ENCODE results near the gene HRCT1. TPM values are rescaled to one million over a fixed set of nuclear protein-coding genes. Genes with fewer than 3 reads are reported as not detected.
A peak's percentile ranks its signal among the peaks of the same experiment; 100 is the strongest.
"Not testable (repeated sequence)": the region's sequence is repeated elsewhere in the genome, so short reads cannot be mapped to it uniquely, and the experiment has no call there.

The HRCT1 gene
- total RNA-seq, 2 experiments from 2014 or later, result not detected

DNA sequence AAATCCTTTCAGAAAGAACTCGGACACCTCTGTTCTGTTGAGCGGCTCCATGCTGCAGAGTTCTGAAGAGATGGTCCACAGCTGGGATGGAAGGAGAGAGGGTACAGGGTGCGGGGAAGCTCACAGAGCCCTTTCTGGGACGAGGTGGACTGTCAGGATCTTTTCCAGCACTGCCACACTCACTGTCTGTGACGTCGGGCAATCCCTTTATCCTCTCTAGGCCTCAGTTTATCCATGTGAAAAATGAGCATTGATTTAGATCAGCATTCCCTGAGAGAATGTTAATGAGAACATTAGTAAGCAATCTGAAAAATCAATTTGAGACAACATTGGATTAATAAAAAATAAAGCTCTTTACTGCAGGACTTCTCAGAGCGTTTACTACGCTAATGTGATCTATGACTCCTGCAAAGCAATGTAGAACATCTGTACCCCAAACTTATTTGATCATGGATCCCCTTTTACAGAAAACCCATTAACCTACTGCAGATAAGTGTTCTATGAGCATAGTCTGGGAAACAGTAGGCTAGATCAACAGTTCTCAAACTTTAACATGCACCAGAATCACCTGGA, 35.6 kb upstream of the HRCT1 start, which contains the start of gene OR13J1:
TSS of gene OR13J1 (minus strand) at position 51 of the 573 bp plus-strand sequence. CDS start at position 51, 0 bp downstream.
- no peak within 1 kb of the TSS for H3K4me3 Mint-ChIP-seq

DNA sequence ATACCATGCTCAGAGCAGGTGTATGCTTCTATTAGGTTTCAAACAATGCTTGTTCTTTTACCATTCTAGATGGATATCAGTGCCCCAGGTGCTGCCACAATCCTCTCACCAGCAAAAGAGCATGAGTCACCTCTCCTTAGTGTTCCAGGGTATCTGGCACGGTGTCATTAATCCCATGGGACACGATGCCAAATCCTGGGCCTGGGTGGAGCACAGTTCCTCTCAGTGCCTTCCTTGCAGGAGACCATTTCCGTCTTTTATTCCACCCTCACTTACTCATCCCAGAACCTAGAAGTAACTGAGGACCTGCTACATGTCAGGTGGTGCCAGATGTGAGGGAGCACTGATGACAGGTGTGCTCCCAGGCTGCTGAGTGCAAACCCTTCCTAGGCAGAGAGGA, 34.5 kb upstream of the HRCT1 start:
- DNase-seq, result no peak
- Mint-ChIP-seq H3K4me3 (no peak overlapping the region), H3K4me1 (peaks cover 4% of the 10 kb centered on the region), H3K9me3 (peaks cover under 1% of the 10 kb centered on the region), H3K27ac (no peak overlapping the region), H3K36me3 (no peaks in the 10 kb centered on the region), H3K27me3 (peaks cover 13% of the 10 kb centered on the region)
- no peak for ATAC-seq (ENCODE audit: low read depth)
- POLR2A ChIA-PET, result no interaction called here

More for the DNA sequence above, 35.6 kb upstream of the HRCT1 start, which contains the start of gene OR13J1:
- DNase-seq (no peak), ATAC-seq (ENCODE audit: low read depth) (no peak)
- H3K27me3 Mint-ChIP-seq, result peaks cover 10% of the 10 kb centered on the region
- H3K9me3 Mint-ChIP-seq, result no peaks in the 10 kb centered on the region
- H3K36me3 Mint-ChIP-seq, result no peaks in the 10 kb centered on the region
- POLR2A ChIA-PET, result no interaction called here
- H3K4me1 Mint-ChIP-seq, result peaks cover 4% of the 10 kb centered on the region
- H3K27ac Mint-ChIP-seq, result peak within 1 kb of the TSS; percentile 54

DNA sequence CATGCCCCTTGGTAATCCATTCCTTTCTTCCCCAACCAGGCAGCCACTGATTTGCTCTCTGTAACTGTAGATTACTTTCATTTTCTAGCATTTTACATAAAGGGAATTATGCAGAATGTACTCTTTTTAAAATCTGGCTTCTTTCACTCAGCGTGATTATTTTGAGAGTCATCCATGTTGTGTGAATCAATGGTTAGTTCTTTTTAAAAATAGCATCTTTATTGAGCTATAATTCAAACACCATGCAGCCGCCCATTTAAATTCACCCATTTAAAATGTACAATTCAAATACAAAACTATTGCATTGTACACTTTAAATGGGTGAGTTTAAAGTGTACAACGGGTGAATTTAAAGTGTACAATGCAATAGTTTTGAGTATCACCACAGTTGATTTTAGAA, 33.5 kb upstream of the HRCT1 start:
- Mint-ChIP-seq H3K36me3 (peaks cover 3% of the 10 kb centered on the region), H3K27me3 (peaks cover 21% of the 10 kb centered on the region), H3K27ac (no peak overlapping the region), H3K9me3 (peaks cover 7% of the 10 kb centered on the region), H3K4me1 (peaks cover 4% of the 10 kb centered on the region), H3K4me3 (no peak overlapping the region)
- ATAC-seq (ENCODE audit: low read depth), result no peak
- POLR2A ChIA-PET, result no interaction called here
- no peak for DNase-seq

GRCh38 chr9:35882263-35882848, 23.6 kb upstream of the HRCT1 start:
- POLR2A ChIA-PET, result interaction anchor here (1.1 to 1.2 kb wide), 2 partner anchors 56 to 92 kb away, joined by 3 to 6 read pairs; no protein-coding TSS in a partner anchor
- peak; percentile 71 for ATAC-seq (ENCODE audit: low read depth)
- peaks cover 6% of the 10 kb centered on the region for H3K9me3 Mint-ChIP-seq

GRCh38 chr9:35882996-35883395, 23.0 kb upstream of the HRCT1 start:
- H3K27me3 Mint-ChIP-seq, result peaks cover 41% of the 10 kb centered on the region
- DNase-seq (no peak), ATAC-seq (ENCODE audit: low read depth) (no peak)
- POLR2A ChIA-PET, result no interaction called here
- no peak overlapping the region for H3K4me3 Mint-ChIP-seq
- H3K9me3 Mint-ChIP-seq, result no peaks in the 10 kb centered on the region
- H3K27ac Mint-ChIP-seq, result no peak overlapping the region
- H3K4me1 Mint-ChIP-seq, result no peaks in the 10 kb centered on the region
- H3K36me3 Mint-ChIP-seq, result no peaks in the 10 kb centered on the region

More at GRCh38 chr9:35882263-35882848, 23.6 kb upstream of the HRCT1 start:
- H3K27me3 Mint-ChIP-seq, result peaks cover 46% of the 10 kb centered on the region
- no peaks in the 10 kb centered on the region for H3K4me1 Mint-ChIP-seq
- H3K4me3 Mint-ChIP-seq, result no peak overlapping the region
- peaks cover 3% of the 10 kb centered on the region for H3K36me3 Mint-ChIP-seq
- peak; percentile 82 for DNase-seq
- H3K27ac Mint-ChIP-seq, result no peak overlapping the region

- H3K27me3 Mint-ChIP-seq, result peaks cover 39% of the 10 kb centered on the region
- POLR2A ChIA-PET; H3K36me3 Mint-ChIP-seq; H3K27ac Mint-ChIP-seq; ATAC-seq (ENCODE audit: low read depth); H3K9me3 Mint-ChIP-seq; H3K4me3 Mint-ChIP-seq; DNase-seq; H3K4me1 Mint-ChIP-seq: not testable (repeated sequence)
These were observed 21.1 kb upstream of the HRCT1 start for GRCh38 chr9:35884908-35885307.

GRCh38 chr9:35891646-35892045, 14.4 kb upstream of the HRCT1 start:
- Mint-ChIP-seq H3K4me1 (no peaks in the 10 kb centered on the region), H3K27ac (no peak overlapping the region), H3K9me3 (no peaks in the 10 kb centered on the region), H3K27me3 (peaks cover 42% of the 10 kb centered on the region), H3K36me3 (no peaks in the 10 kb centered on the region), H3K4me3 (no peak overlapping the region)
- POLR2A ChIA-PET, result no interaction called here
- ATAC-seq (ENCODE audit: low read depth) (no peak), DNase-seq (no peak)

GRCh38 chr9:35892051-35892450, 14.0 kb upstream of the HRCT1 start:
- Mint-ChIP-seq H3K4me3 (no peak overlapping the region), H3K27ac (no peak overlapping the region), H3K36me3 (no peaks in the 10 kb centered on the region), H3K27me3 (peaks cover 38% of the 10 kb centered on the region), H3K4me1 (no peaks in the 10 kb centered on the region), H3K9me3 (no peaks in the 10 kb centered on the region)
- POLR2A ChIA-PET, result no interaction called here
- ATAC-seq (ENCODE audit: low read depth) (no peak), DNase-seq (no peak)

DNA sequence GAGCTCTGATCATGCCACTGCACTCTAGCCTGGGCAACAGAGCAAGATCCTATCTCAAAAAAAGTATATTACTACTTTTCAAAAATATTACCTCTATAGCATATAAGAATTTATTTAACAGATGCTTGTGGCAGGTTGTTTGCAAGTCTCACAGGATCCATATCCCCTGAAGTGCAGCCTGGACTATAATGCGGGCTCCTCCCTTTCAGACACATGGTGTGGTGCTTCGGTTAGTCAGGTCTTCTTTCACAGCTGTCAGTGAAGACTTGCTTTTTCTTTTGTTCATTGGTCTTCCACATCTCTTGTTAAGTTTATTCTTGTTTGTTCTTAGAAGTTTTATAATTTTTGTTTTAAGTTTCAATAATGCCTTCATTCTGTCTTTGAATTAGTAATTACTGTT, 9.4 kb upstream of the HRCT1 start:
- Mint-ChIP-seq H3K4me3 (no peak overlapping the region), H3K36me3 (no peaks in the 10 kb centered on the region), H3K27ac (no peak overlapping the region), H3K4me1 (no peaks in the 10 kb centered on the region), H3K27me3 (peaks cover 37% of the 10 kb centered on the region), H3K9me3 (no peaks in the 10 kb centered on the region)
- no peak for DNase-seq
- ATAC-seq (ENCODE audit: low read depth), result no peak
- POLR2A ChIA-PET, result no interaction called here

GRCh38 chr9:35897376-35898099, 8.5 kb upstream of the HRCT1 start:
- POLR2A ChIA-PET; ATAC-seq (ENCODE audit: low read depth); H3K27ac Mint-ChIP-seq; H3K9me3 Mint-ChIP-seq; H3K4me1 Mint-ChIP-seq; DNase-seq; H3K36me3 Mint-ChIP-seq; H3K4me3 Mint-ChIP-seq: not testable (repeated sequence)
- peaks cover 35% of the 10 kb centered on the region for H3K27me3 Mint-ChIP-seq

DNA sequence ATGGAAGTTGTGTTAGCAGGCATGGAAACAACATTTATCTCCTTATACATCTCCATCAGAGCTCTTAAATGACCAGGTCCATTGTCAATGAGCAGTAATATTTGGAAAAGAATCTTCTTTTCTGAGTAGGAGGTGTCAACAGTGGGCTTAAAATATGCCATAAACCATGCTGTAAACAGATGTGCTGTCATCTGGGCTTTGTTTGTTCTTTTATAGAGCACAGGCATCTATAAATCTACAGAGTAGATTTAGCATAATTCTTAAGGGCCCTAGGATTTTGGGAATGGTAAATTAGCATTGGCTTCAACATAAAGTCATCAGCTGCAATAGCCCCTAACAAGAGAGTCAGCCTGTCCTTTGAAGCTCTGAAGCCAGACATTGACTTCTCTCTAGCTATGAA, 7.7 kb upstream of the HRCT1 start:
- Mint-ChIP-seq H3K4me1 (peaks cover 1% of the 10 kb centered on the region), H3K27ac (no peak overlapping the region), H3K4me3 (no peak overlapping the region), H3K9me3 (no peaks in the 10 kb centered on the region), H3K27me3 (peaks cover 30% of the 10 kb centered on the region), H3K36me3 (no peaks in the 10 kb centered on the region)
- POLR2A ChIA-PET, result no interaction called here
- DNase-seq, result no peak
- ATAC-seq (ENCODE audit: low read depth), result no peak

GRCh38 chr9:35899021-35899420, 7.0 kb upstream of the HRCT1 start:
- Mint-ChIP-seq H3K27ac (no peak overlapping the region), H3K27me3 (peaks cover 28% of the 10 kb centered on the region), H3K4me1 (peaks cover 1% of the 10 kb centered on the region), H3K9me3 (no peaks in the 10 kb centered on the region), H3K36me3 (no peaks in the 10 kb centered on the region), H3K4me3 (no peak overlapping the region)
- POLR2A ChIA-PET, result no interaction called here
- no peak for ATAC-seq (ENCODE audit: low read depth)
- DNase-seq, result no peak

GRCh38 chr9:35903049-35903448, 3.0 kb upstream of the HRCT1 start:
- DNase-seq, result no peak
- POLR2A ChIA-PET, result interaction anchor here (0.6 to 0.9 kb wide), 3 partner anchors 27 to 134 kb away, joined by 3 read pairs; no protein-coding TSS in a partner anchor
- no peaks in the 10 kb centered on the region for H3K36me3 Mint-ChIP-seq
- H3K4me1 Mint-ChIP-seq, result peaks cover 4% of the 10 kb centered on the region
- H3K9me3 Mint-ChIP-seq, result no peaks in the 10 kb centered on the region
- H3K27me3 Mint-ChIP-seq, result peaks cover 13% of the 10 kb centered on the region
- ATAC-seq (ENCODE audit: low read depth), result peak; percentile 71
- H3K4me3 Mint-ChIP-seq, result no peak overlapping the region
- no peak overlapping the region for H3K27ac Mint-ChIP-seq

- no peaks in the 10 kb centered on the region for H3K9me3 Mint-ChIP-seq
- ATAC-seq (ENCODE audit: low read depth), result no peak
- peaks cover 7% of the 10 kb centered on the region for H3K27me3 Mint-ChIP-seq
These were observed 1.7 kb upstream of the HRCT1 start for GRCh38 chr9:35904338-35904737.

More at GRCh38 chr9:35904338-35904737, 1.7 kb upstream of the HRCT1 start:
- H3K4me3 Mint-ChIP-seq, result no peak overlapping the region
- no peak for DNase-seq
- POLR2A ChIA-PET, result no interaction called here
- no peak overlapping the region for H3K27ac Mint-ChIP-seq
- H3K36me3 Mint-ChIP-seq, result no peaks in the 10 kb centered on the region
- H3K4me1 Mint-ChIP-seq, result peaks cover 8% of the 10 kb centered on the region

Data from activated naive CD8-positive, alpha-beta T cell treated with anti-CD3 and anti-CD28 coated beads, Interleukin-2, amount 10 ng/mL, durations not matched to agents 7 days and 5 days (primary cell).